OCI-LY7 (cell line): ENCODE results near the gene CFAP141. TPM values are rescaled to one million over a fixed set of nuclear protein-coding genes. Genes with fewer than 3 reads are reported as not detected.

Source experiments
- BruUV-seq: library from RNA; stranded (reverse); fragments of 400-500 nt; replicated peaks from 2 replicates; lab custom pipeline; 2021; lab: Mats Ljungman, UMichigan
- CTCF ChIA-PET: fragments of 300-600 bp; sonication (Branson Sonifier 250); formaldehyde crosslinking; loops from one replicate; lab custom pipeline; 2022; ENCODE audit warnings: antibody characterized with exemption; ENCODE audit not compliant: unreplicated experiment; lab: Charles Lee
- POLR2A ChIA-PET: fragments of 300-600 bp; sonication (Branson Sonifier 250); formaldehyde crosslinking; loops from one replicate; lab custom pipeline; 2022; ENCODE audit warnings: antibody characterized with exemption; lab: Charles Lee
- DNase-seq: peaks from one replicate; pipeline ENCODE4 v3.0.0-alpha.2; 2015; ENCODE audit warnings: low spot score
- H2AFZ ChIP-seq: fragments of 200-600 bp; sonication (generic), shearing (Covaris generic); 2 replicates; pipeline ENCODE4 v1.6.1; 2014; ENCODE audit warnings: mild to moderate bottlenecking, antibody characterized with exemption, low read length, moderate library complexity
- H3K27ac ChIP-seq: fragments of 200-600 bp; sonication (generic); 2 replicates; pipeline ENCODE4 v1.5.1; 2014; ENCODE audit warnings: mixed run types, low read depth, mild to moderate bottlenecking, moderate library complexity, low read length, inconsistent platforms; ENCODE audit not compliant: poor library complexity, severe bottlenecking
- H3K36me3 ChIP-seq: fragments of 200-600 bp; sonication (generic); 2 replicates; pipeline ENCODE4 v1.6.1; 2014; ENCODE audit warnings: mild to moderate bottlenecking, antibody characterized with exemption, low read length, moderate library complexity, mixed read lengths; ENCODE audit not compliant: insufficient read depth
- H3K4me1 ChIP-seq: fragments of 200-600 bp; sonication (generic); 2 replicates; pipeline ENCODE4 v1.5.1; 2014; ENCODE audit warnings: mild to moderate bottlenecking, low read length; ENCODE audit not compliant: insufficient read depth, poor library complexity, severe bottlenecking
- H3K4me2 ChIP-seq: fragments of 200-600 bp; sonication (generic); 2 replicates; pipeline ENCODE4 v1.6.1; 2014; ENCODE audit warnings: mild to moderate bottlenecking, low read length
- H3K4me3 ChIP-seq: fragments of 200-600 bp; sonication (generic); 2 replicates; pipeline ENCODE4 v1.5.1; 2014; ENCODE audit warnings: mild to moderate bottlenecking, low read depth, low read length; ENCODE audit not compliant: poor library complexity, severe bottlenecking
- H3K79me2 ChIP-seq: fragments of 200-600 bp; sonication (generic); 2 replicates; pipeline ENCODE4 v1.6.1; 2016; ENCODE audit warnings: low read depth, mild to moderate bottlenecking, low read length, moderate library complexity, mixed read lengths; ENCODE audit not compliant: insufficient read depth
- H3K9me2 ChIP-seq: fragments of 200-600 bp; sonication (generic); 2 replicates; pipeline ENCODE4 v1.6.1; 2016; ENCODE audit warnings: mild to moderate bottlenecking, low read length, mixed read lengths; ENCODE audit not compliant: insufficient read depth
- H3K9me3 ChIP-seq: fragments of 200-600 bp; sonication (generic); 2 replicates; pipeline ENCODE4 v1.6.1; 2014; ENCODE audit warnings: mild to moderate bottlenecking, mixed run types, low read length, mixed read lengths
- H4K20me1 ChIP-seq: fragments of 200-600 bp; sonication (generic); 2 replicates; pipeline ENCODE4 v1.6.1; 2014; ENCODE audit warnings: mild to moderate bottlenecking, antibody characterized with exemption, low read length, moderate library complexity, mixed read lengths; ENCODE audit not compliant: insufficient read depth
- EZH2phosphoT487 ChIP-seq: fragments of 200-600 bp; sonication (generic); IDR thresholded peaks from 2 replicates; pipeline ENCODE4 v1.6.1; 2018; ENCODE audit warnings: low read depth, borderline replicate concordance, mild to moderate bottlenecking, mixed run types, antibody characterized with exemption, low read length, moderate library complexity, mixed read lengths
- intact Hi-C: fragments of 100-400 bp; cut with micrococcal nuclease; formaldehyde crosslinking; loops from one replicate; pipeline ENCODE4 v1.10.0; 2022; ENCODE audit not compliant: unreplicated experiment
- total RNA-seq, 2 experiments: library from RNA; depleted of rRNA in 1 of 2; stranded (reverse); fragments of >200 nt in 1 of 2; shearing (Covaris generic) in 1 of 2; gene quantifications; 2 replicates each; pipeline ENCODE4 v1.2.3, GENCODE V29; 2014 to 2022
- TF ChIP-seq, protein P1 (sequence below): fragments of 200-600 bp; sonication (generic); conservative IDR thresholded peaks from 2 replicates; pipeline ENCODE4 v1.5.1; 2014; ENCODE audit warnings: mild to moderate bottlenecking, antibody characterized with exemption, low read length, moderate library complexity, mixed read lengths

CFAP141 gene
- total RNA-seq, 2 experiments from 2014 or later = not detected

DNA sequence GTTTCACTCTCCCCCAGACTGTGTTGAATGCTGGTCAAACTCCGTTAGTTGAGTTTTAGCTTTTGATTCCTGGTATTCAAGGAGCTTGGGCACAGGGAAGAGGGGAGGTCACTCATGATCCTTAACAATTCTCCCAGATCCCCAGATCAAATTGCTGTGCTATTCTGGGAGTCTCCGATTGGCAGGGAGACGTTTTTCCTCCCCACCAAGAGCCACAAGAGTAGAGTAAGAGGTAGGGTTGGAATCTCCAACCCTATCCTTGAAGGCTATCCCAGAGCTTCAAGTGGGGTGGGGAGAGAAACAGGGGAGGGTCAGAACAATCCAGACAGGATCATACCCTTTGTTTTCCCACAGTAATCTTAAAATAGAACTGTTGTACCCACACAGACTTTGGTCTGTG lies 13.7 kb downstream of the CFAP141 start:
- no TSS peak for BruUV-seq
- Histone ChIP-seq H3K4me3 (no peak overlapping the region), H3K4me2 (no peak overlapping the region), H4K20me1 (no peaks in the 10 kb centered on the region), H3K36me3 (no peaks in the 10 kb centered on the region), H3K9me2 (no peaks in the 10 kb centered on the region), H3K27ac (no peak overlapping the region), H3K79me2 (no peaks in the 10 kb centered on the region), H3K9me3 (no peaks in the 10 kb centered on the region), H3K4me1 (no peaks in the 10 kb centered on the region), H2AFZ (no peak overlapping the region)
- intact Hi-C loops = no loop called here
- ChIA-PET CTCF (no interaction called here), POLR2A (interaction anchor here (1.2 to 1.3 kb wide), 2 partner anchors 12 to 26 kb away, joined by 3 to 4 read pairs; no protein-coding TSS in a partner anchor)
- DNase-seq = no peak
- TF ChIP-seq, protein P1, sequence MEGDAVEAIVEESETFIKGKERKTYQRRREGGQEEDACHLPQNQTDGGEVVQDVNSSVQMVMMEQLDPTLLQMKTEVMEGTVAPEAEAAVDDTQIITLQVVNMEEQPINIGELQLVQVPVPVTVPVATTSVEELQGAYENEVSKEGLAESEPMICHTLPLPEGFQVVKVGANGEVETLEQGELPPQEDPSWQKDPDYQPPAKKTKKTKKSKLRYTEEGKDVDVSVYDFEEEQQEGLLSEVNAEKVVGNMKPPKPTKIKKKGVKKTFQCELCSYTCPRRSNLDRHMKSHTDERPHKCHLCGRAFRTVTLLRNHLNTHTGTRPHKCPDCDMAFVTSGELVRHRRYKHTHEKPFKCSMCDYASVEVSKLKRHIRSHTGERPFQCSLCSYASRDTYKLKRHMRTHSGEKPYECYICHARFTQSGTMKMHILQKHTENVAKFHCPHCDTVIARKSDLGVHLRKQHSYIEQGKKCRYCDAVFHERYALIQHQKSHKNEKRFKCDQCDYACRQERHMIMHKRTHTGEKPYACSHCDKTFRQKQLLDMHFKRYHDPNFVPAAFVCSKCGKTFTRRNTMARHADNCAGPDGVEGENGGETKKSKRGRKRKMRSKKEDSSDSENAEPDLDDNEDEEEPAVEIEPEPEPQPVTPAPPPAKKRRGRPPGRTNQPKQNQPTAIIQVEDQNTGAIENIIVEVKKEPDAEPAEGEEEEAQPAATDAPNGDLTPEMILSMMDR = no peak
- TF ChIP-seq EZH2phosphoT487 = no peak

DNA sequence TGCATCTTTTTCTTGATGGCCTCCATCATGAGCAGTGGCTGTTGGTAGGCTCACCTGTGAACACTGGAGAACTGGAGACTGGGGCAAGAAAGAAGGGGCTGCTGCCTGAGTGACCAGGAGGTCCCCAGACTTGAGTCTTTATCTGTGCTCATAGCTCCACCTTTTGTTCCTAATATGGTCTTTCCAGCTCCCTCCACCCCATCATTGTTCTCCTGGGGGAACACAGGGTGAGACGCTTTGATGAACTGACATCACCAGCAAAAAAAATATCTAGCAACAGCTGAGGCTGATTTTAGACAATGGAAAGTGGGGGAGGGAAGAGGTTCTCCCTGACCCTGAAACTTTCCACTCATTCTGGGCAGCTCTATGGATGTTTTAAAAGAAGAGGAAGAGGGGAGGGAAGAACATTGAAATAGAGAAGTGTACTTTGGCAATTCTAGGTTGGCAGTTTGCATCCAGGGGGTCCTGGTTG lies 14.1 kb downstream of the CFAP141 start, which contains the start of gene TPM3:
Gene TPM3, minus strand, starts transcription at position 111 of the 472 bp plus-strand sequence. Its CDS starts 82 bp downstream, at position 29.
- Histone ChIP-seq H3K4me2 (no peak within 1 kb of the TSS), H3K27ac (no peak within 1 kb of the TSS), H4K20me1 (no peaks in the 10 kb centered on the region), H3K79me2 (no peaks in the 10 kb centered on the region), H3K9me2 (no peaks in the 10 kb centered on the region), H3K36me3 (no peaks in the 10 kb centered on the region), H3K4me1 (no peaks in the 10 kb centered on the region), H3K4me3 (no peak within 1 kb of the TSS), H3K9me3 (no peaks in the 10 kb centered on the region), H2AFZ (no peak within 1 kb of the TSS)
- DNase-seq = no peak
- ChIA-PET CTCF (no interaction called here), POLR2A (interaction anchor here (1.2 to 1.3 kb wide), 2 partner anchors 12 to 27 kb away, joined by 3 to 4 read pairs; no protein-coding TSS in a partner anchor)
- no peak for TF ChIP-seq EZH2phosphoT487
- TF ChIP-seq, protein P1 = no peak
- intact Hi-C loops = no loop called here
- no TSS peak for BruUV-seq

DNA sequence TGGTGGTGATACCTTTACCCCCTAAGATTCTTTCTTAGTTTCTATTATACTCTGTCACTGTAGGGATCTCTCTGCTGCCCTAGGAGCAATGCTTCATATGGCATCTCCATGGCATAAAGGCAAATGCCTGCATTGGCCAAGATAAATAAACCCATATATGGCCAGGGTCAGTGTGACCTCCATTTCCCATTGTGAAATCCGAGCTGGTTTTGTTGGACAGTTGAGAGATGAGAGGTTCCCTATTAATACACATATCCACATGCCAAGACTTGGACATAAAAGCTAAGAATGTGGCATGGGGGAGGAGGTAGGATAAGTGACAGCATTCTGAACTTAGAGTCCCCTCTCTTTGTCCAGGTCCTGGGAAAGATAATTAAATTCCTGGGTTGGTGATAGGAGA lies 15.6 kb downstream of the CFAP141 start:
- no TSS peak for BruUV-seq
- Histone ChIP-seq H3K27ac (no peak overlapping the region), H3K4me3 (no peak overlapping the region), H2AFZ (no peak overlapping the region), H4K20me1 (no peaks in the 10 kb centered on the region), H3K9me2 (no peaks in the 10 kb centered on the region), H3K79me2 (no peaks in the 10 kb centered on the region), H3K9me3 (no peaks in the 10 kb centered on the region), H3K4me2 (no peak overlapping the region), H3K36me3 (no peaks in the 10 kb centered on the region), H3K4me1 (no peaks in the 10 kb centered on the region)
- no peak for DNase-seq
- POLR2A ChIA-PET = no interaction called here
- CTCF ChIA-PET = no interaction called here
- TF ChIP-seq, protein P1 = no peak
- TF ChIP-seq EZH2phosphoT487 = no peak
- intact Hi-C loops = no loop called here
